SK-N-SH (cell line): Measurements from ENCODE around the gene TRIM71. TPM values are rescaled to one million over a fixed set of nuclear protein-coding genes. Genes with fewer than 3 reads are reported as not detected.

Experiments
- CTCF ChIA-PET: fragments of 300-600, 350-600 bp; formaldehyde crosslinking; extraction: SDS; loops from one replicate; lab custom pipeline; 2021; lab: Yijun Ruan, JAX
- POLR2A ChIA-PET: fragments of 350-600 bp; sonication (Branson Sonifier 250); formaldehyde crosslinking; extraction: SDS; loops from one replicate; lab custom pipeline; 2020; ENCODE audit warnings: antibody characterized with exemption, inconsistent platforms; lab: Yijun Ruan, JAX
- DNase-seq: peaks from one replicate; pipeline ENCODE4 v3.0.0; 2012
- H2AFZ ChIP-seq: fragments of 200-600 bp; sonication (generic); 2 replicates; pipeline ENCODE4 v1.8.1; 2016; ENCODE audit warnings: antibody characterized with exemption, mild to moderate bottlenecking, low read depth
- H3F3A ChIP-seq: fragments of 200-600 bp; sonication (generic); replicated peaks from 2 replicates; pipeline ENCODE3; 2016; ENCODE audit warnings: antibody characterized with exemption, mild to moderate bottlenecking; ENCODE audit not compliant: insufficient read depth
- H3K27ac ChIP-seq, 2 experiments: fragments of 200-500 bp in 1 of 2; fragments of 200-600 bp in 1 of 2; sonication (Bioruptor generic) in 1 of 2; sonication (generic), shearing (Covaris generic) in 1 of 2; 2 replicates each; pipeline versions ENCODE4 v1.5.1 to v1.6.1; 2014 to 2016; ENCODE audit warnings: low read depth in 2 of 2, inconsistent platforms in 1 of 2, low read length in 1 of 2, mild to moderate bottlenecking in 1 of 2, mixed read lengths in 1 of 2
- H3K27me3 ChIP-seq: fragments of 200-600 bp; sonication (generic), shearing (Covaris generic); 2 replicates; pipeline ENCODE4 v1.6.1; 2016; ENCODE audit warnings: mixed run types; ENCODE audit not compliant: insufficient read depth
- H3K36me3 ChIP-seq, 2 experiments: fragments of 200-500 bp in 1 of 2; fragments of 200-600 bp in 1 of 2; sonication (Bioruptor generic) in 1 of 2; sonication (generic) in 1 of 2; replicated peaks in 1 of 2; 2 replicates each; pipeline versions ENCODE3 to v1.5.1; 2014 to 2016; ENCODE audit warnings: low read length in 1 of 2, mild to moderate bottlenecking in 1 of 2; ENCODE audit not compliant: insufficient read depth in 2 of 2, control insufficient read depth in 1 of 2
- H3K4me1 ChIP-seq, 2 experiments: fragments of 200-500 bp in 1 of 2; fragments of 200-600 bp in 1 of 2; sonication (Bioruptor generic) in 1 of 2; sonication (generic), shearing (Covaris generic) in 1 of 2; 2 replicates each; pipeline versions ENCODE4 v1.5.1 to v1.6.1; 2014 to 2016; ENCODE audit warnings: low read depth in 1 of 2, low read length in 1 of 2, mixed run types in 1 of 2; ENCODE audit not compliant: insufficient read depth in 2 of 2, control insufficient read depth in 1 of 2
- H3K4me2 ChIP-seq: fragments of 200-600 bp; sonication (generic), shearing (Covaris generic); 2 replicates; pipeline ENCODE4 v1.6.1; 2017; ENCODE audit warnings: mixed run types
- H3K4me3 ChIP-seq, 2 experiments: fragments of 200-500 bp in 1 of 2; fragments of 200-600 bp in 1 of 2; sonication (Bioruptor generic) in 1 of 2; sonication (generic), shearing (Covaris generic) in 1 of 2; 2 replicates each; pipeline versions ENCODE4 v1.5.1 to v1.8.1; 2014 to 2016; ENCODE audit warnings: low read depth in 2 of 2, inconsistent platforms in 1 of 2, low read length in 1 of 2, mild to moderate bottlenecking in 1 of 2, mixed read lengths in 1 of 2, moderate library complexity in 1 of 2
- H3K79me2 ChIP-seq: fragments of 200-600 bp; sonication (generic); 2 replicates; pipeline ENCODE4 v1.8.1; 2017; ENCODE audit warnings: mild to moderate bottlenecking; ENCODE audit not compliant: insufficient read depth
- H3K9ac ChIP-seq: fragments of 200-600 bp; sonication (generic); 2 replicates; pipeline ENCODE4 v1.6.1; 2017; ENCODE audit warnings: mixed run types
- H3K9me2 ChIP-seq: fragments of 200-600 bp; sonication (generic); 2 replicates; pipeline ENCODE4 v1.6.1; 2017; ENCODE audit warnings: mixed run types
- H3K9me3 ChIP-seq: fragments of 200-600 bp; sonication (generic); 2 replicates; pipeline ENCODE4 v1.6.1; 2017; ENCODE audit warnings: mixed run types, mild to moderate bottlenecking, moderate library complexity
- H4K20me1 ChIP-seq: fragments of 200-600 bp; sonication (generic); 2 replicates; pipeline ENCODE4 v1.6.1; 2017; ENCODE audit warnings: mild to moderate bottlenecking, mixed run types; ENCODE audit not compliant: insufficient read depth
- EP300 ChIP-seq, 2 experiments: IDR thresholded peaks; 2 replicates each; pipeline versions ENCODE4 v1.4.0 to v1.6.1; 2012; ENCODE audit warnings: borderline replicate concordance in 1 of 2, low read depth in 1 of 2, low read length in 1 of 2
- FOXJ3 ChIP-seq: sonication (generic); formaldehyde crosslinking; IDR thresholded peaks from 2 replicates; pipeline ENCODE4 v1.5.1; 2020; ENCODE audit warnings: mild to moderate bottlenecking, missing genetic modification reagents
- JUND ChIP-seq: IDR thresholded peaks from 2 replicates; pipeline ENCODE4 v1.4.0; 2012
- NRF1 ChIP-seq: IDR thresholded peaks from 2 replicates; pipeline ENCODE4 v1.6.1; 2012; ENCODE audit warnings: low read depth, mild to moderate bottlenecking, low read length
- RAD21 ChIP-seq: IDR thresholded peaks from 2 replicates; pipeline ENCODE4 v1.6.1; 2012; ENCODE audit warnings: mild to moderate bottlenecking, low read length
- RCOR1 ChIP-seq: fragments of 150-350 bp; IDR thresholded peaks from 2 replicates; pipeline ENCODE4 v1.6.1; 2017; ENCODE audit warnings: antibody characterized with exemption, low read length
- SIN3A ChIP-seq: IDR thresholded peaks from 2 replicates; pipeline ENCODE4 v1.6.1; 2012; ENCODE audit warnings: low read depth, mild to moderate bottlenecking, low read length, moderate library complexity, borderline replicate concordance
- TAF1 ChIP-seq: IDR thresholded peaks from 2 replicates; pipeline ENCODE4 v1.6.1; 2012; ENCODE audit warnings: low read depth, mild to moderate bottlenecking, low read length, moderate library complexity, borderline replicate concordance
- TCF12 ChIP-seq: IDR thresholded peaks from 2 replicates; pipeline ENCODE4 v1.4.0; 2012
- TEAD4 ChIP-seq: IDR thresholded peaks from 2 replicates; pipeline ENCODE4 v1.4.0; 2012; ENCODE audit warnings: mild to moderate bottlenecking, borderline replicate concordance; ENCODE audit not compliant: insufficient read depth
- WGBS: methylation state at CpG from one replicate; pipeline ENCODE4 v1.1.6; 2017; ENCODE audit warnings: low lambda C conversion rate; 5-methylcytosine and 5-hydroxymethylcytosine counted together
- polyA plus RNA-seq, 3 experiments: library from polyadenylated mRNA; depleted of rRNA; stranded (reverse); fragments of >200 nt; gene quantifications; 2 replicates each; pipeline ENCODE4 v1.2.3, GENCODE V29; 2012
- TF ChIP-seq, protein P1 (sequence below): IDR thresholded peaks from 2 replicates; pipeline ENCODE4 v1.4.0; 2012; ENCODE audit warnings: low read depth, borderline replicate concordance
- TF ChIP-seq, protein P2 (sequence below): IDR thresholded peaks from 2 replicates; pipeline ENCODE4 v1.4.0; 2012; ENCODE audit warnings: low read depth
- TF ChIP-seq, protein P3 (sequence below): fragments of 200-600 bp; sonication (generic); IDR thresholded peaks from 2 replicates; pipeline ENCODE4 v1.6.1; 2017; ENCODE audit warnings: antibody characterized with exemption, mild to moderate bottlenecking, moderate library complexity
- TF ChIP-seq, protein P4 (sequence below): IDR thresholded peaks from 2 replicates; pipeline ENCODE4 v1.6.1; 2012; ENCODE audit warnings: mild to moderate bottlenecking, low read depth, low read length, moderate library complexity
- TF ChIP-seq, protein P5 (sequence below): fragments of 150-350 bp; IDR thresholded peaks from 2 replicates; pipeline ENCODE4 v1.6.1; 2016; ENCODE audit warnings: mild to moderate bottlenecking, low read depth, low read length

The TRIM71 gene
- polyA plus RNA-seq, 1 of the 3 experiments (the other 2 are of a cell fraction) = not detected

DNA sequence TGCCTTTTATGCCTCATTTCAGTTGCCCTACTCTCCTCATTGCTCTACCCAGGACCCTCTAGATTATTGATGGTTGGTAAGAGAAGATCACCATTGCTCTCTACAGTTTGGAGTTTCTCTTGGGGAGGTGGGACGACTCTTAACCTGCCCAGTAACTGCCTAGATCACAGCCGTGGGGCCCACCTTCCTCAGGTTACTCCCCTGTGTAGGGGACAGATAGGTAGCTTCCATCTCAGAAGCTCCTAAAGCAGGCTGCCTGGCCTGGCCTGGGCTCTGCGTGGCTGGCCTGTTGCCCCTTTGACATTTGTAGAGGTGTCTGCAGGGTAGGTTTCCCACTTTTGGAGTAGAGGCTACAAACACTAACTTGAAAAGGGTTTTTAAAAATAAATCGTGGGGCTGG is 42.7 kb downstream of the TRIM71 start (continued):
- TF ChIP-seq RCOR1 = no peak

DNA sequence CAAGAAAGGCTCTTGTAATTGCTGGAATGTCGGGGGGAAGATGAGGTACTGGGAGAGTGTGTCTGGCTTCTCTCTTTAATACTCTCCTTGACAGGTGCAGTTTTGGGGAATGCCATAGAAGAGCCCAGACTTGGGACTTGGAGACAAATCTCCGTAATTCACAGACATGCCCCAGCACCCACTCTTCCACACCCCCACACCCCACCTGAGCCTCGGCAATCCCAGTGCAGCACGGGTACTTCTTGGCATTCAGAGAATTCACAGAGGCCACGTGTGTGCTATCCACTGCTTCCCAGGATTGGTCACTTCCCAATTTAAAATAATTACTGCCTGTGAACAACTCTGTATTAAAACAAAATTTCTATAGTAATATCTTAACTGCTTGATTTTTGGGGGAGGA is 43.9 kb downstream of the TRIM71 start:
- Histone ChIP-seq H3K4me2 (no peak overlapping the region), H3K79me2 (no peaks in the 10 kb centered on the region), H2AFZ (no peak overlapping the region), H3K27me3 (no peaks in the 10 kb centered on the region), H3K27ac (no peak overlapping the region), H3F3A (no peaks in the 10 kb centered on the region), H3K9me3 (no peaks in the 10 kb centered on the region), H3K9ac (no peak overlapping the region), H4K20me1 (no peaks in the 10 kb centered on the region), H3K36me3 (no peaks in the 10 kb centered on the region), H3K9me2 (no peaks in the 10 kb centered on the region), H3K4me1 (no peaks in the 10 kb centered on the region), H3K4me3 (no peak overlapping the region)
- POLR2A ChIA-PET = no interaction called here
- no peak for DNase-seq
- TF ChIP-seq FOXJ3 (CRISPR knock-in tag) = no peak
- TF ChIP-seq TEAD4 = no peak
- TF ChIP-seq, protein P1, sequence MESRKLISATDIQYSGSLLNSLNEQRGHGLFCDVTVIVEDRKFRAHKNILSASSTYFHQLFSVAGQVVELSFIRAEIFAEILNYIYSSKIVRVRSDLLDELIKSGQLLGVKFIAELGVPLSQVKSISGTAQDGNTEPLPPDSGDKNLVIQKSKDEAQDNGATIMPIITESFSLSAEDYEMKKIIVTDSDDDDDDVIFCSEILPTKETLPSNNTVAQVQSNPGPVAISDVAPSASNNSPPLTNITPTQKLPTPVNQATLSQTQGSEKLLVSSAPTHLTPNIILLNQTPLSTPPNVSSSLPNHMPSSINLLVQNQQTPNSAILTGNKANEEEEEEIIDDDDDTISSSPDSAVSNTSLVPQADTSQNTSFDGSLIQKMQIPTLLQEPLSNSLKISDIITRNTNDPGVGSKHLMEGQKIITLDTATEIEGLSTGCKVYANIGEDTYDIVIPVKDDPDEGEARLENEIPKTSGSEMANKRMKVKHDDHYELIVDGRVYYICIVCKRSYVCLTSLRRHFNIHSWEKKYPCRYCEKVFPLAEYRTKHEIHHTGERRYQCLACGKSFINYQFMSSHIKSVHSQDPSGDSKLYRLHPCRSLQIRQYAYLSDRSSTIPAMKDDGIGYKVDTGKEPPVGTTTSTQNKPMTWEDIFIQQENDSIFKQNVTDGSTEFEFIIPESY = no peak
- no peak for TF ChIP-seq NRF1
- TF ChIP-seq EP300 (IDR thresholded peaks at IDR 0.05; ENCODE audit: borderline replicate concordance in 1 of 2, low read depth in 1 of 2, low read length in 1 of 2) = no peak
- no peak for TF ChIP-seq SIN3A
- no peak for TF ChIP-seq TCF12
- 76% methylated on average over 5 of the region's 5 CpGs for WGBS
- CTCF ChIA-PET = no interaction called here

DNA sequence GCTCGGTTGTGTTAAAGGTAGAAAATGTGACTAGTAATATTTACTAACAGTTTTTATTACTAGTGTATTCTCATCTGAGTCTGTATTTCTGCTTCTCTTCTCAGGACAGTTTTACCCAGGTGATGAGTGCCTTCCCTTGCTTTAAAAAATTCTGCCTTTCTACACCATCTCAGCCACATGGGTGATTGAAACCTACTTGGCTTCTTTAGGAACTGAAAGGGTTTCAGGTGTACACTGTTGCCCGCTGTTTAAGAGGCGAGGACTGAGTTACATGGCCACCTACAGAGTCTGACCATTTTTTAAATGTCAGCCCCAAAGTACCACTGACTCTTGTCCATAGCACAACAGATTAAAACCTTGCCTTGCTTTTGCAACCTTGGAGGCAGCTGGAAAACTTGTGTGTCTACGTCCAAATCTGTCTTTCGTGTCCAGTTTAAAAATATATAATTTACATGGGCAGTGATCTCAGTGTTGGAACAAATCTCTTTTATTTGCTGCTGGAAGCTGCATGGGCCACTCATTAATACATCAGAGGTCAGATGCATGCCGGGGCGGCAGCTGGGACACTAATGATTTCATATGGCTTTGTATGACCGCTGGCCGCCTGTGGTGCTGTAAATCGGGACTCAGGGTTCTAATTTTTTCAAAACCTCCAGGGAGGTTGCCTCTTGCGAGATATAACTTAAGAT is 44.6 kb downstream of the TRIM71 start:
- no peak overlapping the region for H3K27ac ChIP-seq
- H3K27me3 ChIP-seq = no peaks in the 10 kb centered on the region
- ChIA-PET POLR2A (no interaction called here), CTCF (no interaction called here)
- H3K4me1 ChIP-seq = no peaks in the 10 kb centered on the region
- DNase-seq = no peak
- no peaks in the 10 kb centered on the region for H3K79me2 ChIP-seq
- H3K36me3 ChIP-seq = no peaks in the 10 kb centered on the region
- H3F3A ChIP-seq = no peaks in the 10 kb centered on the region
- H3K4me3 ChIP-seq = no peak overlapping the region
- no peak overlapping the region for H3K9ac ChIP-seq
- H3K4me2 ChIP-seq = no peak overlapping the region
- no peaks in the 10 kb centered on the region for H3K9me2 ChIP-seq
- no peak overlapping the region for H2AFZ ChIP-seq
- WGBS = 81% methylated on average over 11 of the region's 11 CpGs
- no peaks in the 10 kb centered on the region for H3K9me3 ChIP-seq
- TF ChIP-seq, protein P2, sequence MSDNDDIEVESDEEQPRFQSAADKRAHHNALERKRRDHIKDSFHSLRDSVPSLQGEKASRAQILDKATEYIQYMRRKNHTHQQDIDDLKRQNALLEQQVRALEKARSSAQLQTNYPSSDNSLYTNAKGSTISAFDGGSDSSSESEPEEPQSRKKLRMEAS = no peak
- TF ChIP-seq, protein P3, sequence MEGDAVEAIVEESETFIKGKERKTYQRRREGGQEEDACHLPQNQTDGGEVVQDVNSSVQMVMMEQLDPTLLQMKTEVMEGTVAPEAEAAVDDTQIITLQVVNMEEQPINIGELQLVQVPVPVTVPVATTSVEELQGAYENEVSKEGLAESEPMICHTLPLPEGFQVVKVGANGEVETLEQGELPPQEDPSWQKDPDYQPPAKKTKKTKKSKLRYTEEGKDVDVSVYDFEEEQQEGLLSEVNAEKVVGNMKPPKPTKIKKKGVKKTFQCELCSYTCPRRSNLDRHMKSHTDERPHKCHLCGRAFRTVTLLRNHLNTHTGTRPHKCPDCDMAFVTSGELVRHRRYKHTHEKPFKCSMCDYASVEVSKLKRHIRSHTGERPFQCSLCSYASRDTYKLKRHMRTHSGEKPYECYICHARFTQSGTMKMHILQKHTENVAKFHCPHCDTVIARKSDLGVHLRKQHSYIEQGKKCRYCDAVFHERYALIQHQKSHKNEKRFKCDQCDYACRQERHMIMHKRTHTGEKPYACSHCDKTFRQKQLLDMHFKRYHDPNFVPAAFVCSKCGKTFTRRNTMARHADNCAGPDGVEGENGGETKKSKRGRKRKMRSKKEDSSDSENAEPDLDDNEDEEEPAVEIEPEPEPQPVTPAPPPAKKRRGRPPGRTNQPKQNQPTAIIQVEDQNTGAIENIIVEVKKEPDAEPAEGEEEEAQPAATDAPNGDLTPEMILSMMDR = no peak
- TF ChIP-seq RAD21 (no peak), TEAD4 (no peak), EP300 (IDR thresholded peaks at IDR 0.05; ENCODE audit: borderline replicate concordance in 1 of 2, low read depth in 1 of 2, low read length in 1 of 2) (no peak), JUND (no peak), TAF1 (no peak)
- TF ChIP-seq, protein P4, sequence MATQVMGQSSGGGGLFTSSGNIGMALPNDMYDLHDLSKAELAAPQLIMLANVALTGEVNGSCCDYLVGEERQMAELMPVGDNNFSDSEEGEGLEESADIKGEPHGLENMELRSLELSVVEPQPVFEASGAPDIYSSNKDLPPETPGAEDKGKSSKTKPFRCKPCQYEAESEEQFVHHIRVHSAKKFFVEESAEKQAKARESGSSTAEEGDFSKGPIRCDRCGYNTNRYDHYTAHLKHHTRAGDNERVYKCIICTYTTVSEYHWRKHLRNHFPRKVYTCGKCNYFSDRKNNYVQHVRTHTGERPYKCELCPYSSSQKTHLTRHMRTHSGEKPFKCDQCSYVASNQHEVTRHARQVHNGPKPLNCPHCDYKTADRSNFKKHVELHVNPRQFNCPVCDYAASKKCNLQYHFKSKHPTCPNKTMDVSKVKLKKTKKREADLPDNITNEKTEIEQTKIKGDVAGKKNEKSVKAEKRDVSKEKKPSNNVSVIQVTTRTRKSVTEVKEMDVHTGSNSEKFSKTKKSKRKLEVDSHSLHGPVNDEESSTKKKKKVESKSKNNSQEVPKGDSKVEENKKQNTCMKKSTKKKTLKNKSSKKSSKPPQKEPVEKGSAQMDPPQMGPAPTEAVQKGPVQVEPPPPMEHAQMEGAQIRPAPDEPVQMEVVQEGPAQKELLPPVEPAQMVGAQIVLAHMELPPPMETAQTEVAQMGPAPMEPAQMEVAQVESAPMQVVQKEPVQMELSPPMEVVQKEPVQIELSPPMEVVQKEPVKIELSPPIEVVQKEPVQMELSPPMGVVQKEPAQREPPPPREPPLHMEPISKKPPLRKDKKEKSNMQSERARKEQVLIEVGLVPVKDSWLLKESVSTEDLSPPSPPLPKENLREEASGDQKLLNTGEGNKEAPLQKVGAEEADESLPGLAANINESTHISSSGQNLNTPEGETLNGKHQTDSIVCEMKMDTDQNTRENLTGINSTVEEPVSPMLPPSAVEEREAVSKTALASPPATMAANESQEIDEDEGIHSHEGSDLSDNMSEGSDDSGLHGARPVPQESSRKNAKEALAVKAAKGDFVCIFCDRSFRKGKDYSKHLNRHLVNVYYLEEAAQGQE = no peak
- TF ChIP-seq, protein P5, sequence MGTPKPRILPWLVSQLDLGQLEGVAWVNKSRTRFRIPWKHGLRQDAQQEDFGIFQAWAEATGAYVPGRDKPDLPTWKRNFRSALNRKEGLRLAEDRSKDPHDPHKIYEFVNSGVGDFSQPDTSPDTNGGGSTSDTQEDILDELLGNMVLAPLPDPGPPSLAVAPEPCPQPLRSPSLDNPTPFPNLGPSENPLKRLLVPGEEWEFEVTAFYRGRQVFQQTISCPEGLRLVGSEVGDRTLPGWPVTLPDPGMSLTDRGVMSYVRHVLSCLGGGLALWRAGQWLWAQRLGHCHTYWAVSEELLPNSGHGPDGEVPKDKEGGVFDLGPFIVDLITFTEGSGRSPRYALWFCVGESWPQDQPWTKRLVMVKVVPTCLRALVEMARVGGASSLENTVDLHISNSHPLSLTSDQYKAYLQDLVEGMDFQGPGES = no peak
- TF ChIP-seq, all 33 proteins: peak for 0
- no peaks in the 10 kb centered on the region for H4K20me1 ChIP-seq
